Loucy (cell line): Measurements from ENCODE around the gene CABLES1.

Experiments used
- CTCF ChIP-seq: fragments of 200-600 bp; sonication (generic); conservative IDR thresholded peaks from 2 replicates; pipeline ENCODE4 v1.5.1; 2014; ENCODE audit warnings: mild to moderate bottlenecking, antibody characterized with exemption, low read length
- EZH2phosphoT487 ChIP-seq: fragments of 200-600 bp; IDR thresholded peaks from 2 replicates; pipeline ENCODE4 v1.6.1; 2018; ENCODE audit warnings: antibody characterized with exemption, mild to moderate bottlenecking, moderate library complexity, borderline replicate concordance

- TF ChIP-seq CTCF, result no peak
- TF ChIP-seq EZH2phosphoT487, result no peak
These were observed 32.6 kb upstream of the CABLES1 start for GRCh38 chr18:23102493-23103261.
